ENCODE data around the gene SLC9A5. TPM values are rescaled to one million over a fixed set of nuclear protein-coding genes. Genes with fewer than 3 reads are reported as not detected.

SLC9A5 gene
- total RNA-seq, 1 donor from 2014 or later: 1.3 TPM

- intact Hi-C loops (cut with micrococcal nuclease): no loop called here
- Histone ChIP-seq H3K9me3 (replicated peaks) (no peaks in the 10 kb centered on the region), H3K4me3 (no peak overlapping the region), H3K27ac (replicated peaks) (no peak overlapping the region), H3K27me3 (ENCODE audit: low read depth) (peaks cover 3% of the 10 kb centered on the region), H3K4me1 (peaks cover 15% of the 10 kb centered on the region), H3K36me3 (no peaks in the 10 kb centered on the region)
- DNase-seq: no peak
- no peak for TF ChIP-seq CTCF (IDR thresholded peaks at IDR 0.05; ENCODE audit: borderline replicate concordance)
Measured at GRCh38 chr16:67298277-67298676, 49.5 kb downstream of the SLC9A5 start.

DNA sequence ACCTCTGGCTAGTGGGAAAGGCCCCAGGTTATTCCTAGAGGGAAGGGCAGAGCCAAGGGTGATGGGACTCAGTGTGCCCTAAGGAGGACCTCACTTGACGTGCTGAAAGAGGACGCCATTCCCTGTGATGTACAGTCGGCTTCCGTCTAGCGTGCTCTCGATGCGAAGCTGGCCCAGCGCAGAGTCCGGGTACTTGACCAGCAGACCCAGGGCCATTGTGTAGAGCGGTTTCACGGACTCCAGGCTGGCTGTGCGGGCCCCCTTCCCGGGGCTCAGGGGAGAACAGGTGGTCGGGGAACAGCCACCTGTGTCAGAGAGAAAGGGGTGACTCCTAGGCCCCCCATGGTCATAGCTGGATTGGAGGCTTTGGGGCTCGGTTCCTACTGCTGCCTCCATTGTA is 50.5 kb downstream of the SLC9A5 start:
- Histone ChIP-seq H3K27ac (replicated peaks) (no peak overlapping the region), H3K27me3 (ENCODE audit: low read depth) (peaks cover 3% of the 10 kb centered on the region), H3K4me3 (no peak overlapping the region), H3K36me3 (no peaks in the 10 kb centered on the region), H3K9me3 (replicated peaks) (no peaks in the 10 kb centered on the region), H3K4me1 (peaks cover 15% of the 10 kb centered on the region)
- no peak for TF ChIP-seq CTCF (IDR thresholded peaks at IDR 0.05; ENCODE audit: borderline replicate concordance)
- intact Hi-C loops (cut with micrococcal nuclease): no loop called here
- DNase-seq: no peak

DNA sequence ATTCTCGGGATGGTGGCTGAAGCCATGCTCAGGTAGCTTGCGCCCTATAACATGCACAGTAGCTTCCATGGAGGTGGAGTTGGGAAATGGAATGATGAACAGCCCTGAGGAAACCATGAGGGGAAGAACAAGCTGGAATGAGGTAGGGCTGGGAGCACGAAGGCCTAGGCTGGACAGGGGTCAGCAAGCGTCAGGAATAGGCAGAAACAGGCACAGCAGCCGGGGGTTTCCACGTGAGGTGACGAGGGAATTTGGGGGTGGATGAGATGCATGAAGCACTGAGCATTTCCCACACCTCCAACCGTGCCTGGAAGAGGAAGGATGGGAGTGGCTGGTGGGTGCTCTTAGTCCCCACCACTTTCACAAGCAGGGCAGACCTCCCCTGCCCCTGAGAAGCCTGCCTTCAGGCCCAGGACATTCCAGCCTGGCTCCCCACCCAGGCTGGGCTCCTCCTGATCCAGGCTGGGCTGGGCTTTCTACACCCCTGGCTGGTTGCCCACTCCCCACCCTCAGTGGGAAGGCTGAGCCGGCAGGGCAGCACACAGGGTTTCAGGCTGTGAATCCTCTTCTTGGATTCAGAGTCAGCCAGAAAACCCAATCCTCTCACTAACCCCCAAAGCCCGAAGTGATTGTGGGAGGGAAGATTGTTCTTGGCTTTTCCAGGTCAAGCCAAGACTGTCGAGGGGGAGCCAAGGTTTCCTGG is 52.5 kb downstream of the SLC9A5 start:
- DNase-seq: peak; percentile 67
- Histone ChIP-seq H3K36me3 (no peaks in the 10 kb centered on the region), H3K27me3 (ENCODE audit: low read depth) (peaks cover 3% of the 10 kb centered on the region), H3K4me1 (peaks cover 15% of the 10 kb centered on the region), H3K9me3 (replicated peaks) (no peaks in the 10 kb centered on the region), H3K27ac (replicated peaks) (peak overlapping the region; percentile 21), H3K4me3 (no peak overlapping the region)
- intact Hi-C loops (cut with micrococcal nuclease): no loop called here
- no peak for TF ChIP-seq CTCF (IDR thresholded peaks at IDR 0.05; ENCODE audit: borderline replicate concordance)

GRCh38 chr16:67302076-67302475 is 53.3 kb downstream of the SLC9A5 start:
- H3K36me3 ChIP-seq: no peaks in the 10 kb centered on the region
- H3K4me1 ChIP-seq: peaks cover 15% of the 10 kb centered on the region
- H3K4me3 ChIP-seq: no peak overlapping the region
- H3K9me3 ChIP-seq (replicated peaks): no peaks in the 10 kb centered on the region
- peaks cover 3% of the 10 kb centered on the region for H3K27me3 ChIP-seq (ENCODE audit: low read depth)
- TF ChIP-seq CTCF (IDR thresholded peaks at IDR 0.05; ENCODE audit: borderline replicate concordance): no peak
- H3K27ac ChIP-seq (replicated peaks): peak overlapping the region; percentile 21
- intact Hi-C loops (cut with micrococcal nuclease): no loop called here
- no peak for DNase-seq

- H3K9me3 ChIP-seq (replicated peaks): no peaks in the 10 kb centered on the region
- no peak for TF ChIP-seq CTCF (IDR thresholded peaks at IDR 0.05; ENCODE audit: borderline replicate concordance)
- no peak overlapping the region for H3K4me3 ChIP-seq
- H3K27me3 ChIP-seq (ENCODE audit: low read depth): peaks cover 3% of the 10 kb centered on the region
- no peaks in the 10 kb centered on the region for H3K36me3 ChIP-seq
- peaks cover 15% of the 10 kb centered on the region for H3K4me1 ChIP-seq
- DNase-seq: no peak
- intact Hi-C loops (cut with micrococcal nuclease): no loop called here
- H3K27ac ChIP-seq (replicated peaks): no peak overlapping the region
Measured at GRCh38 chr16:67302970-67303369, 54.2 kb downstream of the SLC9A5 start.

Data from left ventricle myocardium inferior (tissue), 1 donor.